Measurements from ENCODE around the gene AXIN2. TPM values are rescaled to one million over a fixed set of nuclear protein-coding genes. Genes with fewer than 3 reads are reported as not detected.

The AXIN2 gene
- total RNA-seq, 4 donors from 2014 or later, result 3.7 to 6.2 (median 4.6) TPM

GRCh38 chr17:65558311-65558682, 3.2 kb downstream of the AXIN2 start:
- no peak for TF ChIP-seq CTCF (IDR thresholded peaks at IDR 0.05; ENCODE audit: low read depth)

- TF ChIP-seq CTCF (IDR thresholded peaks at IDR 0.05; ENCODE audit: low read depth), result no peak
These were observed 3.8 kb downstream of the AXIN2 start for GRCh38 chr17:65557349-65558310.

DNA sequence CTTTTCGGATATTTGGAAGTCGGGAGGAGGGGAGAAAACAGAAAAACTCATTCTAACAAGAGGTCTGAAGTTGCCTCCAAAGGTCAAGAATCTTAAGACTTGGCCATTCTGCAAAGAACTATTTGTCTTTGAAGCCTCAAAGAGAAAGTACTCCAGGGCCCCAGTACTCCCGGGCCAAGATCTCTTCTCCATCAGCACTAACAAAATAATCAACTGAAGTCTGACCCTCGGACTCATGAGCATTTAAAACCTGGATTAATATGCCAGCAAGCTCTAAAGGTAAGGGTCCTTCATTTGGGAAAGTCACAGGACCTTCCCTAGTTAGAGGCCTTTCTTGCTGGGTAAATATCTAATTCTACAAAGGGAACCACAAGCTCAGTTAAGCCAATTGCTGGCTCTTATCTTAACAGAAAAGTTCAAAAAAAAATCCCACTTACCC, 4.5 kb downstream of the AXIN2 start:
- TF ChIP-seq CTCF (IDR thresholded peaks at IDR 0.05; ENCODE audit: low read depth), result no peak

DNA sequence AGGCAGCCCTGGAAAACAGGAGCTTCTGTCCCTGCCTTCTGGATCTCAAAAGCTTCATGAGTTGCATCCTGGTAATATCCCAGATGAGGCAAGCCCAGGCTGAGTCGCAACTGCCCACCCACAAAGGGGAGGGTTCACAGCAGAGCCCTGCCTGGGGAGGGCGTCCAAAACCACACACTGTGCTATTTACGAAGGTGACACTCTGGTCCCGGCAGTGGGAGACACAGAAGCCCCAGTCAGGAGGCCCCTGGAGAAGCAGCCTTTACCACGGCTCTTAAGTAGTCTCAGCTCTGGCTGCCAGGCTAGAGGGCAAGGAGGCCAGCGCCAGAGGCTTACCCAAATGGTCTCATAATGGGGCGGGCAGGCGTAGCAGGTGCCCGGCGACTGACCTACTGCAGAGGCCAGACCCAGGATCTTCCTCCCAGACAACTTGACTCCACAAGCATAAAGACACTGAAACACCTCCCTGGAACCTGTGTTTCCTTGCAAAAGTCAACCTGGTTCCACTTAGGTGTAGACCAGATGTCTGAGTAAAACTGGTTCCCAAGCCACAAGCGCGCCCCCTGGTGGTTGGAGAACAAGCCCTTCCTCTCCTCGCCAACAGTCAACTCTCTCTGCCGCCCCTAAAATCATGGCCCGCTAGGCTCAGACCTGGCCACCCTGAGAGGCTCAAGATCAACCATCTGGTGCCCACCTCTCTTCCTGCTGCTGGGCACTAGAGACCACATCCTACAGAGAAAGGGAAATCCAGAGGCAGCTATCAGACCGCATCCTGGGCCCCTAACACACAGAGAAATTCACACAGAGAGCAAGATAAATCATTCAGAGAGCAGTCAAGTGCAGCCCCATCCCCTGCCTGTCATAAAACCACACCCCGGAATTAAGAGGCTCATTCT, 5.2 kb downstream of the AXIN2 start:
- no peak for TF ChIP-seq CTCF (IDR thresholded peaks at IDR 0.05; ENCODE audit: low read depth)

- no peak for TF ChIP-seq CTCF (IDR thresholded peaks at IDR 0.05; ENCODE audit: low read depth)
These were observed 6.8 kb downstream of the AXIN2 start for GRCh38 chr17:65554553-65555223.

- no peak for TF ChIP-seq CTCF (IDR thresholded peaks at IDR 0.05; ENCODE audit: low read depth)
These were observed 7.5 kb downstream of the AXIN2 start for GRCh38 chr17:65553646-65554552.
